Measurements from ENCODE around the gene FRMD3. TPM values are rescaled to one million over a fixed set of nuclear protein-coding genes. Genes with fewer than 3 reads are reported as not detected.

FRMD3 gene
- total RNA-seq, 1 experiment from 2014 or later: 1.9 TPM

DNA sequence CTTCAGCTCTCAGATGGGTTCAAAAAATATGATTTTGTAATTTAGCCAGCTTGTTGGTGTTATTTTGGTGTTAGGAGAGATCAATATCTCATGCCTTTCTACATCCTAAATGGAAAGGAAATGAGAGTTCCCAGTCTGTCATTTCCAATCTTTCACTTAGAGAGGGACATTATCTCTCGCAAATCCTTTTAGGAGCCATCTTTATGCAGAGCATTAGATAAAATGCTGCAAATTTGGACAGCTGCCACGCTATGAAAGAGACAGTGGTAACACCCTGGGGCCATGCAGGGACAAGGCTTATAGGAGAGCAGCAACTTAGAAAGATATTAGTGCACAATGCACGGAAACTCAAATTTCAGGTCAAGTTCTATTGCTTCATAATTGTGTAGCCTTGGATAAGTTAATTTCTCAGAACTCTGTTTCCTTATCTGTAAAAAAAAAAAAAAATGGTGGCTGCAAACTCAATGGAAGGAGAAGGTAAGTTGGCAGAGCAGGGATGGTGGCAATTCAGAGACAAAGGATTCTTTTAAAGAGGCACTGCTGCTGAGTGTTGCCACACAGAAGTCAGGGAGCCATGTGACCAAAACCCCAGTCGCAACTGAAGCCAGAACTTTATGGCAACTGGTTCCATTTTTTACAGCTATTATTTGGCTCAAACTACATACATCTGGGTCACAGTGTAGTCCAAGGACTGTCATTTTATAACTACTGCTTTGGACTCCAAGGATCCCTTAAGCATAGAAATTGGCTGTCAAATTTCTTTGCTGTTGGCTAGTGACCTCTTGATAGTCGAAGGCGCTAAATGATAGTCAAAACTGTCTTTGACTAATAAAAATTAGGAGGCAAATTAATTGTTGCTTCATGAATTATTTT is 210.2 kb downstream of the FRMD3 start:
- no peak overlapping the region for H3K4me2 ChIP-seq

DNA sequence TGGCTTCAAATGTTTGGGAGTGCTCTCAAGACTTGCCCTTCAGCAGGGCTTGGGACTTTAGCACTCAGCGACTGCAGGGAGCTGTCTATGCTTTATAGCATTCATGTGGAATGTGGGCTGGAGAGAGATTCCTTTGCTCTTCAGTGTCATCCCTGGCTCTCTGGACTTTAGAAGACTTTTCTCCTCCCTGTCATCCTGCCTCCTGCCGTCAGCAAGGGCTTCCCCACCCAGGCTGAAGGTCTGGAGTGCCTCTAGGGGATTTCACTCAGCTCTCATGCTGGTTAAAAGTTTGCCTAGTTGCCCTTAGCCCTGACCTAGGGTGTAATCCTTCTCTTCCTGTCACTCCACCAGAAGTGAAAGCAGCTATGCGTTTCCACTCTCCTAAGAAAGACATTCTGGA is 210.9 kb downstream of the FRMD3 start:
- Histone ChIP-seq H3K27ac (no peak overlapping the region), H3K4me1 (replicated peaks; ENCODE audit: insufficient read depth) (no peaks in the 10 kb centered on the region), H3K27me3 (ENCODE audit: insufficient read depth, low read depth) (no peaks in the 10 kb centered on the region), H3K4me2 (no peak overlapping the region), H2AFZ (no peak overlapping the region), H3K79me2 (ENCODE audit: low read depth) (no peaks in the 10 kb centered on the region), H3K4me3 (no peak overlapping the region), H3K9me2 (ENCODE audit: insufficient read depth) (no peaks in the 10 kb centered on the region), H3K9me3 (ENCODE audit: insufficient read depth, low read depth) (peaks cover 5% of the 10 kb centered on the region; the same call in 1 of the 2 replicates), H4K20me1 (ENCODE audit: insufficient read depth) (no peaks in the 10 kb centered on the region), H3F3A (ENCODE audit: insufficient read depth, low read depth) (no peaks in the 10 kb centered on the region), H3K36me3 (ENCODE audit: low read depth) (no peaks in the 10 kb centered on the region)
- ChIA-PET POLR2A (ENCODE audit: unreplicated experiment) (no interaction called here), CTCF (no interaction called here)
- TF ChIP-seq, protein P1, sequence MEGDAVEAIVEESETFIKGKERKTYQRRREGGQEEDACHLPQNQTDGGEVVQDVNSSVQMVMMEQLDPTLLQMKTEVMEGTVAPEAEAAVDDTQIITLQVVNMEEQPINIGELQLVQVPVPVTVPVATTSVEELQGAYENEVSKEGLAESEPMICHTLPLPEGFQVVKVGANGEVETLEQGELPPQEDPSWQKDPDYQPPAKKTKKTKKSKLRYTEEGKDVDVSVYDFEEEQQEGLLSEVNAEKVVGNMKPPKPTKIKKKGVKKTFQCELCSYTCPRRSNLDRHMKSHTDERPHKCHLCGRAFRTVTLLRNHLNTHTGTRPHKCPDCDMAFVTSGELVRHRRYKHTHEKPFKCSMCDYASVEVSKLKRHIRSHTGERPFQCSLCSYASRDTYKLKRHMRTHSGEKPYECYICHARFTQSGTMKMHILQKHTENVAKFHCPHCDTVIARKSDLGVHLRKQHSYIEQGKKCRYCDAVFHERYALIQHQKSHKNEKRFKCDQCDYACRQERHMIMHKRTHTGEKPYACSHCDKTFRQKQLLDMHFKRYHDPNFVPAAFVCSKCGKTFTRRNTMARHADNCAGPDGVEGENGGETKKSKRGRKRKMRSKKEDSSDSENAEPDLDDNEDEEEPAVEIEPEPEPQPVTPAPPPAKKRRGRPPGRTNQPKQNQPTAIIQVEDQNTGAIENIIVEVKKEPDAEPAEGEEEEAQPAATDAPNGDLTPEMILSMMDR (conservative IDR thresholded peaks at IDR 0.05): no peak
- TF ChIP-seq EZH2 (IDR thresholded peaks at IDR 0.05; ENCODE audit: low read depth): no peak
- DNase-seq: no peak
- intact Hi-C loops (cut with micrococcal nuclease; ENCODE audit: unreplicated experiment): no loop called here
- no TSS peak for BruUV-seq (replicated peaks)

More for the DNA sequence above, 210.2 kb downstream of the FRMD3 start:
- Histone ChIP-seq H3K79me2 (ENCODE audit: low read depth) (no peaks in the 10 kb centered on the region), H3K27ac (no peak overlapping the region), H3K9me2 (ENCODE audit: insufficient read depth) (no peaks in the 10 kb centered on the region), H2AFZ (no peak overlapping the region), H3F3A (ENCODE audit: insufficient read depth, low read depth) (no peaks in the 10 kb centered on the region), H3K36me3 (ENCODE audit: low read depth) (no peaks in the 10 kb centered on the region), H3K9me3 (ENCODE audit: insufficient read depth, low read depth) (peaks cover 5% of the 10 kb centered on the region; the same call in 1 of the 2 replicates), H3K27me3 (ENCODE audit: insufficient read depth, low read depth) (no peaks in the 10 kb centered on the region), H4K20me1 (ENCODE audit: insufficient read depth) (no peaks in the 10 kb centered on the region), H3K4me1 (replicated peaks; ENCODE audit: insufficient read depth) (no peaks in the 10 kb centered on the region), H3K4me3 (no peak overlapping the region)
- TF ChIP-seq, protein P1 (conservative IDR thresholded peaks at IDR 0.05): no peak
- no peak for TF ChIP-seq EZH2 (IDR thresholded peaks at IDR 0.05; ENCODE audit: low read depth)
- POLR2A ChIA-PET (ENCODE audit: unreplicated experiment): no interaction called here
- BruUV-seq (replicated peaks): no TSS peak
- intact Hi-C loops (cut with micrococcal nuclease; ENCODE audit: unreplicated experiment): no loop called here
- DNase-seq: no peak
- CTCF ChIA-PET: no interaction called here

DNA sequence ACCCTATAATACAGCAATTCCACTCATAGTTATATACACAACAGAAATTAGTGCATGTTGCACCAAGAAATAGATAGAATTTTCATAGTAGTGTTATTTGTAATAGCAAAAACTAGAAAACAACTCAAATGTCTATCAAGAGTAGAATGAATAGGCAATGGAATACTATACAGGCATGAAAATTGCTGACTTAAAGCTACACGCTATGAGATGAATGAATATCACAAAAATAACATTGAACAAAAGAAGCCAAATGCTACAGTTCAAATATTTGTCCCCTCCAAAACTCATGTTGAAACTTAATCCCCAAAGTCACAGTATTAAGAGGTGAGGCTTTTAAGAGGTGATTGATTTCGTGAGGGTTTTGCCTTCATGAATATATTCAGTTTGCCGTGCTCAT is 215.1 kb downstream of the FRMD3 start:
- H3K4me2 ChIP-seq: no peak overlapping the region
- H3K9me3 ChIP-seq (ENCODE audit: insufficient read depth, low read depth): no peaks in the 10 kb centered on the region
- no peak for DNase-seq
- H2AFZ ChIP-seq: no peak overlapping the region
- no peak overlapping the region for H3K27ac ChIP-seq
- H3K4me3 ChIP-seq: no peak overlapping the region
- no peaks in the 10 kb centered on the region for H3K4me1 ChIP-seq (replicated peaks; ENCODE audit: insufficient read depth)
- H3F3A ChIP-seq (ENCODE audit: insufficient read depth, low read depth): no peaks in the 10 kb centered on the region
- no peaks in the 10 kb centered on the region for H3K9me2 ChIP-seq (ENCODE audit: insufficient read depth)
- CTCF ChIA-PET: no interaction called here
- POLR2A ChIA-PET (ENCODE audit: unreplicated experiment): no interaction called here
- no peaks in the 10 kb centered on the region for H3K27me3 ChIP-seq (ENCODE audit: insufficient read depth, low read depth)
- H4K20me1 ChIP-seq (ENCODE audit: insufficient read depth): no peaks in the 10 kb centered on the region
- no peaks in the 10 kb centered on the region for H3K79me2 ChIP-seq (ENCODE audit: low read depth)
- intact Hi-C loops (cut with micrococcal nuclease; ENCODE audit: unreplicated experiment): no loop called here
- BruUV-seq (replicated peaks): no TSS peak
- no peaks in the 10 kb centered on the region for H3K36me3 ChIP-seq (ENCODE audit: low read depth)
- TF ChIP-seq EZH2 (IDR thresholded peaks at IDR 0.05; ENCODE audit: low read depth): no peak
- TF ChIP-seq, protein P1 (conservative IDR thresholded peaks at IDR 0.05): no peak
